Measurements from ENCODE around the gene RBCK1. TPM values are rescaled to one million over a fixed set of nuclear protein-coding genes. Genes with fewer than 3 reads are reported as not detected.
"Not testable (repeated sequence)": the region's sequence is repeated elsewhere in the genome, so short reads cannot be mapped to it uniquely, and the experiment has no call there.

The RBCK1 gene
- total and polyA plus RNA-seq, 4 experiments from 2014 or later = 75.2 to 118 (median 96.5) TPM

DNA sequence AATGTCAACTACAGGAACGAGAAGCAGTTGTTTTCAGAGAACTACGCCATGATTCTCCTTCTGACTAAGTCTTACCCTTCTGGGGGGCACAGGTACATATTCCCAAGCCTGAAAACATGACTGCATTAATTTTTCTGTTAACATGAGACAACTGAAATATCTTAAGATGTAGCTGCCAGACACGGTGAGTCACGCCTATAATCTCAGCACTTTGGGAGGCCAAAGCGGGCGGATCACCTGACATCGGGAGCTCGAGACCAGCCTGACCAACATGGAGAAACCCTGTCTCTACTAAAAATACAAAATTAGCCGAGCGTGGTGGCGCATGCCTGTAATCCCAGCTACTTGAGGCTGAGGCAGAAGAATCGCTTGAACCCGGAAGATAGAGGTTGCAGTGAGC, 32.5 kb downstream of the RBCK1 start:
- Mint-ChIP-seq H3K27me3 (no peaks in the 10 kb centered on the region), H3K9me3 (no peaks in the 10 kb centered on the region), H3K4me1 (peaks cover 32 to 51% (median 41%) of the 10 kb centered on the region in 4 donors), H3K4me3 (no peak overlapping the region), H3K27ac (no peak overlapping the region), H3K36me3 (peaks cover 40 to 65% of the 10 kb centered on the region in 2 donors)
- DNase-seq = no peak
- H3K27me3 ChIP-seq (ENCODE audit: insufficient read depth, low read length) = no peaks in the 10 kb centered on the region
- H3K4me1 ChIP-seq (ENCODE audit: insufficient read depth, low read length) = peaks cover 38% of the 10 kb centered on the region
- peaks cover 32% of the 10 kb centered on the region for H3K36me3 ChIP-seq (ENCODE audit: insufficient read depth, low read length)
- CTCF ChIA-PET (ENCODE audit: partially characterized antibody) = interaction anchor here (0.6 kb wide), 1 partner anchor 11 kb away, joined by 3 read pairs; no protein-coding TSS in a partner anchor
- POLR2A ChIA-PET (ENCODE audit: partially characterized antibody) = no interaction called here
- H3K4me3 ChIP-seq (ENCODE audit: low read length in 2 of 2) = no peak overlapping the region
- H3K27ac ChIP-seq (ENCODE audit: low read depth, low read length) = no peak overlapping the region
- H3K9me3 ChIP-seq (ENCODE audit: control insufficient read depth in 1 of 2, low read length in 2 of 2) = no peaks in the 10 kb centered on the region
- intact Hi-C loops (cut with micrococcal nuclease) = no loop called here

DNA sequence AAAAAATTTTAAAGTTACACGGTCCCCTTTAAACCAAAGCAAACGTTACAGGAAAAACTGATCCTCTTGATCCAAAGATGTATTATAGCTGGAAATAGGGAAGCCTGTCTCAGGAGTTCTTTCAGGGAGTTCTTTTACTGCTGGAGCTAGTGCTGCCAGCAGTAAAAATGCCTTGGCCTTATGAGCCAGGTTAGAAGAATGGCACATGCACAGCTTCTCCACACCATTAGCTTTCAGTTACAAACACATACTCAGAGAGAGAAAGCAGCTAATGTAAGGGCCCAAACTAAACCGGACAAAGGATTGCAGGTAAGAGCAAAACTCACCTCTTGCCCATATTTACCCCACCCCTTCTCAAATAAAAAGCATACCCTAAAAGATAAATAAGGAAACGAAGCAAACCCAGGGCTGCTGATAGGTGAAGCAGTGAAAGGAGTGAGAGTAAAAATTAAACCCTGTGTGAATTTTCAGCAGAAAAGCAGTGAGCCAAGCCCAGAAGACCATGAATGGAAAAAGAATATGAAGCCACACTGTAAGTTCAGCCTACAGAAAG, 35.2 kb downstream of the RBCK1 start:
- intact Hi-C loops (cut with micrococcal nuclease) = no loop called here
- no peak overlapping the region for H3K4me3 ChIP-seq (ENCODE audit: low read length in 2 of 2)
- H3K4me3 Mint-ChIP-seq = no peak overlapping the region
- no peak for DNase-seq
- H3K4me1 ChIP-seq (ENCODE audit: insufficient read depth, low read length) = peaks cover 20% of the 10 kb centered on the region
- ChIA-PET CTCF (ENCODE audit: partially characterized antibody) (interaction anchor here (1.2 to 1.6 kb wide), 2 partner anchors 35 to 88 kb away, joined by 3 to 5 read pairs; no protein-coding TSS in a partner anchor), POLR2A (ENCODE audit: partially characterized antibody) (no interaction called here)
- no peaks in the 10 kb centered on the region for H3K9me3 Mint-ChIP-seq
- no peaks in the 10 kb centered on the region for H3K27me3 Mint-ChIP-seq
- H3K4me1 Mint-ChIP-seq = peaks cover 19 to 29% (median 24%) of the 10 kb centered on the region in 4 donors
- H3K27me3 ChIP-seq (ENCODE audit: insufficient read depth, low read length) = no peaks in the 10 kb centered on the region
- no peak overlapping the region for H3K27ac ChIP-seq (ENCODE audit: low read depth, low read length)
- H3K27ac Mint-ChIP-seq = peak overlapping the region in 1 of 7 donors; percentile 60
- no peaks in the 10 kb centered on the region for H3K9me3 ChIP-seq (ENCODE audit: control insufficient read depth in 1 of 2, low read length in 2 of 2)
- H3K36me3 ChIP-seq (ENCODE audit: insufficient read depth, low read length) = peaks cover 23% of the 10 kb centered on the region
- H3K36me3 Mint-ChIP-seq = peaks cover 36 to 73% of the 10 kb centered on the region in 2 donors

DNA sequence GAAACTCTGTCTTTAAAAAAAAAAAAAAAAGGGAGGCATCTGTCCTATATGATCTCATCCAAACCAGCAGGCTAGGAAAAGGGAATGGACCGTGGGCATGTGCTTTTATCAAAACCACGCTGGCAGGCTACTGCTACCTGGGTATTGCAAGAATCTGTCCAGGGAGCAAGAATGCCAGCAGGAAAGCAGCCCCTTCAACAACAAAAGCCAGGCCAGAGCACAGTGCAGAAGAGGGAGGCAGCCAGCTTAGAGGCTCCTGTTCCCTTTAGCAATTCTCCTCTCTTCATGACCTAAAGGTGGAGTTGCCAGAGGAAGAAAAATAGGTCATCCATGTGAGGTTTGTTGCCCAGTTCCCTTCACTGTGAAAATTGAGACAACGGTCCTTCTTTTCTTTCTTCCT, 36.0 kb downstream of the RBCK1 start:
- Mint-ChIP-seq H3K27ac (no peak overlapping the region), H3K36me3 (peaks cover 36 to 68% of the 10 kb centered on the region in 2 donors), H3K4me1 (peaks cover 12 to 20% (median 16%) of the 10 kb centered on the region in 4 donors), H3K9me3 (no peaks in the 10 kb centered on the region), H3K27me3 (no peaks in the 10 kb centered on the region), H3K4me3 (no peak overlapping the region)
- Histone ChIP-seq H3K4me1 (ENCODE audit: insufficient read depth, low read length) (peaks cover 12% of the 10 kb centered on the region), H3K9me3 (ENCODE audit: control insufficient read depth in 1 of 2, low read length in 2 of 2) (no peaks in the 10 kb centered on the region), H3K4me3 (ENCODE audit: low read length in 2 of 2) (no peak overlapping the region), H3K27me3 (ENCODE audit: insufficient read depth, low read length) (no peaks in the 10 kb centered on the region), H3K36me3 (ENCODE audit: insufficient read depth, low read length) (peaks cover 23% of the 10 kb centered on the region), H3K27ac (ENCODE audit: low read depth, low read length) (no peak overlapping the region)
- intact Hi-C loops (cut with micrococcal nuclease) = no loop called here
- DNase-seq = no peak
- CTCF ChIA-PET (ENCODE audit: partially characterized antibody) = interaction anchor here (1.6 kb wide), 1 partner anchor 34 kb away, joined by 3 read pairs; no protein-coding TSS in a partner anchor
- POLR2A ChIA-PET (ENCODE audit: partially characterized antibody) = no interaction called here

DNA sequence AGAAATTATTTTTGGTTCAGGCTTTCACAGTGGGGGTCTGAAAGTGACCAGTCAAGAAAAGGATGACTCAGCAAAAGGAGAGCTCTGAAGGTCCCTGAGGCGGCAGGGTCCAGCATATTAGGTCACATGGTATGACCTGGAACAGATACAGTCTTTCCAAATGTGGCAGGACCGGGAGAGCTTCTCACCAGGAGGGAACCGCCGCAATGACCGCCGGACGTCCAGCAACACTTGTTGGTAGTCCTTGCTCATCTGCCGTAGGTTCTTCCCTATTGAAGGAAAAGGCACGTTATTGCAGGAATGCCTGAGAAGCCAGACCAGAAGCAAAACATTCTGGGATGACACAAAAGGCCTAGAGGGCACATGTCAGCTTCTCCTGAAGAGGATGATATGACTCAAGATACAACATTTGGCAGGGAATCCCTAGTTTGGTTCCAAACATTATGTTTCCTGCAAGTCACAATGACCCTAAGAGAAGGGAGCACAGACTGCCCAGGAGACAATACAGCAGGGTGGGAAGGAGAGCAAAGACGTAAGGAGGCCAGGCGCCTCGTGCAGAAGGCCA, 36.8 kb downstream of the RBCK1 start:
- CTCF ChIA-PET (ENCODE audit: partially characterized antibody) = interaction anchor here (0.7 to 1.6 kb wide), 2 partner anchors 33 to 34 kb away, joined by 3 to 4 read pairs; no protein-coding TSS in a partner anchor

DNA sequence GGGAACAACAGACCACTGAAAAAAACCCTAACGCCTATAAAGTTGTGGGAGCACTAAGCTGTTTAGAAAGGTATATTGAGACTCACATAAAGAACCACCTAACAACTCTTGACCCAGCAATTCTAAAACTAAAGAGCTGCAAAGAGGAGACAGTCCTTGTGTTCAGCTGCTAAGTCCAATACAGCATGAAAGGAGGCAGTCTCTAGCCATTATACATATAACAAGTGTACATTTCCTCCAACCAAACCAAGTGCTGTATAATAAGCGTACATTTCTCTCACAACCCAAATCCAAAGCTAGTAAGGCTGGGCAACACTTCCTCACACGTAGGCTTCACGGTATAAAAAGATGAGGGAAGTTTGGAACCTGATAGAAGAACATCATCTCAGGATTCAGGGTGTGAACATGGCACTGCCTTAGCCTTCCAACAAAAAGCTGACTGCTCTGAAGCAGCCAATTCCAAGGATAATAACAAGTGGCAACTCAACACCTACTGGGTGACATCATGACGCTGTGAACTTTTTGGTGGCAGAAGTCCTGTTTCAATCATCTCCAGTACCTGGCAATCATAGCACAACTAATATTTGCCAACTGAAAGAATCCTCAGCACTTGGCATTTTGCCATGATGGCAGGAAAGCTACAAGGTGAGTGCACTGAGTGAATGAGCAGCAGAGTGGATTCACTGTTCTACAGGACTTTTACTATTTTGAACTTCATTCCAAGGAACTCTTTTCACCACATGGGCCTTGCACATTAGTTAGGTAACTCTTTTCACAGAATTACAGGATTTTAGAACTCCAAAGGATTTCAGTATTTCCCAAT, 37.6 kb downstream of the RBCK1 start:
- Histone ChIP-seq H3K36me3 (ENCODE audit: insufficient read depth, low read length) (peaks cover 23% of the 10 kb centered on the region), H3K4me3 (ENCODE audit: low read length in 2 of 2) (no peak overlapping the region), H3K27me3 (ENCODE audit: insufficient read depth, low read length) (no peaks in the 10 kb centered on the region), H3K27ac (ENCODE audit: low read depth, low read length) (no peak overlapping the region), H3K9me3 (ENCODE audit: control insufficient read depth in 1 of 2, low read length in 2 of 2) (no peaks in the 10 kb centered on the region), H3K4me1 (ENCODE audit: insufficient read depth, low read length) (peaks cover 6% of the 10 kb centered on the region)
- CTCF ChIA-PET (ENCODE audit: partially characterized antibody) = interaction anchor here (0.7 kb wide), 1 partner anchor 33 kb away, joined by 4 read pairs; no protein-coding TSS in a partner anchor
- H3K9me3 Mint-ChIP-seq = no peaks in the 10 kb centered on the region
- no peak overlapping the region for H3K27ac Mint-ChIP-seq
- intact Hi-C loops (cut with micrococcal nuclease) = no loop called here
- H3K4me3 Mint-ChIP-seq = no peak overlapping the region
- peaks cover 31 to 61% of the 10 kb centered on the region in 2 donors for H3K36me3 Mint-ChIP-seq
- no peak for DNase-seq
- no peaks in the 10 kb centered on the region for H3K27me3 Mint-ChIP-seq
- POLR2A ChIA-PET (ENCODE audit: partially characterized antibody) = no interaction called here
- H3K4me1 Mint-ChIP-seq = peaks cover 7 to 16% (median 10%) of the 10 kb centered on the region in 4 donors

More for the DNA sequence above, 36.8 kb downstream of the RBCK1 start:
- Histone ChIP-seq H3K4me1 (ENCODE audit: insufficient read depth, low read length) (peaks cover 4% of the 10 kb centered on the region), H3K27ac (ENCODE audit: low read depth, low read length) (no peak overlapping the region), H3K9me3 (ENCODE audit: control insufficient read depth in 1 of 2, low read length in 2 of 2) (no peaks in the 10 kb centered on the region), H3K27me3 (ENCODE audit: insufficient read depth, low read length) (no peaks in the 10 kb centered on the region), H3K4me3 (ENCODE audit: low read length in 2 of 2) (no peak overlapping the region), H3K36me3 (ENCODE audit: insufficient read depth, low read length) (peaks cover 23% of the 10 kb centered on the region)
- no peak for DNase-seq
- Mint-ChIP-seq H3K4me3 (no peak overlapping the region), H3K36me3 (peaks cover 35 to 66% of the 10 kb centered on the region in 2 donors), H3K4me1 (peaks cover 9 to 18% (median 13%) of the 10 kb centered on the region in 4 donors), H3K27me3 (no peaks in the 10 kb centered on the region), H3K9me3 (no peaks in the 10 kb centered on the region), H3K27ac (no peak overlapping the region)
- intact Hi-C loops (cut with micrococcal nuclease) = no loop called here
- POLR2A ChIA-PET (ENCODE audit: partially characterized antibody) = no interaction called here

DNA sequence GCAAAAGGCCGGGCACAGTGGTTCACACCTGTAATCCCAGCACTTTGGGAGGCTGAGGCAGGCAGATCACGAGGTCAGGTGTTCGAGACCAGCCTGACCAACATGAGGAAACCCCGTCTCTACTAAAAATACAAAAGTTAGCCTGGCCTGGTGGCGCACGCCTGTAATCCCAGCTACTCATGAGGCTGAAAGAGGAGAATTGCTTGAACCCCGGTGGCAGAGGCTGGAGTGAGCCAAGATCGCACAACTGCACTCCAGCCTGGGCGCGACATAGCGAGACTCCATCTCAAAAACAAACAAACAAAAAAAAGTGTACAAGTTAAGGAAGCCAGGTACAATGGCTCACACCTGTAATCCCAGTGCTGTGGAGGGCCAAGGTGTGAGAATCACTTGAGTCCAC, 43.9 kb downstream of the RBCK1 start:
- peaks cover 0 to 15% of the 10 kb centered on the region in 2 donors for H3K36me3 Mint-ChIP-seq
- H3K27ac ChIP-seq (ENCODE audit: low read depth, low read length); intact Hi-C loops (cut with micrococcal nuclease); H3K36me3 ChIP-seq (ENCODE audit: insufficient read depth, low read length); H3K9me3 Mint-ChIP-seq; POLR2A ChIA-PET (ENCODE audit: partially characterized antibody); H3K9me3 ChIP-seq (ENCODE audit: control insufficient read depth in 1 of 2, low read length in 2 of 2); H3K4me3 Mint-ChIP-seq; H3K27ac Mint-ChIP-seq; H3K27me3 ChIP-seq (ENCODE audit: insufficient read depth, low read length); H3K27me3 Mint-ChIP-seq; DNase-seq; CTCF ChIA-PET (ENCODE audit: partially characterized antibody); H3K4me3 ChIP-seq (ENCODE audit: low read length in 2 of 2): not testable (repeated sequence)
- peaks cover 13 to 30% (median 18%) of the 10 kb centered on the region in 4 donors for H3K4me1 Mint-ChIP-seq
- peaks cover 11% of the 10 kb centered on the region for H3K4me1 ChIP-seq (ENCODE audit: insufficient read depth, low read length)

DNA sequence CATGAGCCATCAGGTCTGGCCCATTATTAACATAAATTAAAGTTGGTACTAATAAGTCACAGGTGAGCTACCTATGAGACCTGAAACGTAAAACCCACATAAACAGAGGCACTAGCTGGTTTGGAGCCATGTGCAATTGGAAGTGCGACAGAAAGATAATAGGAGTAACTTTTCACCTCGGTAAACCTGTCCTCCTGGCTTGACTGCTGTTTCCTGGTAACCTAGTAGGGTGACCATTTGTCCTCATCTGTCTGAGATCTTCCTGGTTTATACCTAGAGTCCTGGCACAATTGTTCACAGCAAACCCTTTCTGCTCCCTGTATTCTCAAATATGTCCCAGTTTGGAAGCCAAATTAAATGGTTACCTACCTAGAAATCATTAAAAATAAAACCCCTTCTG, 46.9 kb downstream of the RBCK1 start:
- no peak overlapping the region for H3K27ac Mint-ChIP-seq
- no peak overlapping the region for H3K4me3 Mint-ChIP-seq
- H3K27me3 ChIP-seq (ENCODE audit: insufficient read depth, low read length) = no peaks in the 10 kb centered on the region
- intact Hi-C loops (cut with micrococcal nuclease) = no loop called here
- peaks cover 21 to 50% (median 29%) of the 10 kb centered on the region in 4 donors for H3K4me1 Mint-ChIP-seq
- H3K36me3 ChIP-seq (ENCODE audit: insufficient read depth, low read length) = no peaks in the 10 kb centered on the region
- no peaks in the 10 kb centered on the region for H3K9me3 ChIP-seq (ENCODE audit: control insufficient read depth in 1 of 2, low read length in 2 of 2)
- peaks cover 24% of the 10 kb centered on the region for H3K4me1 ChIP-seq (ENCODE audit: insufficient read depth, low read length)
- H3K27me3 Mint-ChIP-seq = no peaks in the 10 kb centered on the region
- ChIA-PET CTCF (ENCODE audit: partially characterized antibody) (interaction anchor here (1.0 kb wide), 1 partner anchor 53 kb away, joined by 3 read pairs; no protein-coding TSS in a partner anchor), POLR2A (ENCODE audit: partially characterized antibody) (no interaction called here)
- H3K27ac ChIP-seq (ENCODE audit: low read depth, low read length) = no peak overlapping the region
- DNase-seq = no peak
- peaks cover 4 to 9% of the 10 kb centered on the region in 2 donors for H3K36me3 Mint-ChIP-seq
- H3K4me3 ChIP-seq (ENCODE audit: low read length in 2 of 2) = no peak overlapping the region
- H3K9me3 Mint-ChIP-seq = no peaks in the 10 kb centered on the region

Measured in CD4-positive, alpha-beta memory T cell (primary cell).